ENCODE results near the gene GAP43. TPM values are rescaled to one million over a fixed set of nuclear protein-coding genes. Genes with fewer than 3 reads are reported as not detected.

Gene GAP43
- total RNA-seq, 1 donor from 2014 or later: 2.6 TPM

- intact Hi-C loops (cut with DNase I): no loop called here
These were observed 2.7 kb downstream of the GAP43 start for GRCh38 chr3:115626006-115626409.

GRCh38 chr3:115626721-115627120 is 3.4 kb downstream of the GAP43 start:
- no peak for DNase-seq (ENCODE audit: low spot score)
- intact Hi-C loops (cut with DNase I): no loop called here

More at GRCh38 chr3:115626006-115626409, 2.7 kb downstream of the GAP43 start:
- DNase-seq (ENCODE audit: low spot score): no peak

GRCh38 chr3:115627180-115628074 is 4.1 kb downstream of the GAP43 start:
- intact Hi-C loops (cut with DNase I): no loop called here
- no peak for DNase-seq (ENCODE audit: low spot score)

DNA sequence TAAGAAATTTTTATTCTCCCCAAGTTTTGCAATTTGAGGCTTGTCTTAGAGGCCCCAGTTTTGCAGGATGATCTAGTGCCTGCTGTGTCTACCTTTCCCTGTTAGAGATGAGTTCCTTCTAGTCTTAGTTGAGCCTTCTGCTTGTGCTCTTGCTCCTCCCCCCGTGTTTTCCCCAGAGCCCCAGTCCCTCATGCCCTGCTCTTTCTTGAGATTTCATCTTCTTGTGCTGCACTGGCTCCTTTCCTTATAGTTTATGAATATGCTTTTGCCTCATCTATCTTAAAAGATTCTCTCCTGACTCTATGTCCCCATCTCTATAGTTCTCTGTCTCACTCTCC is 4.7 kb downstream of the GAP43 start:
- no peak for DNase-seq (ENCODE audit: low spot score)
- intact Hi-C loops (cut with DNase I): no loop called here

GRCh38 chr3:115630850-115631249 is 7.5 kb downstream of the GAP43 start:
- intact Hi-C loops (cut with DNase I): no loop called here
- DNase-seq (ENCODE audit: low spot score): no peak

DNA sequence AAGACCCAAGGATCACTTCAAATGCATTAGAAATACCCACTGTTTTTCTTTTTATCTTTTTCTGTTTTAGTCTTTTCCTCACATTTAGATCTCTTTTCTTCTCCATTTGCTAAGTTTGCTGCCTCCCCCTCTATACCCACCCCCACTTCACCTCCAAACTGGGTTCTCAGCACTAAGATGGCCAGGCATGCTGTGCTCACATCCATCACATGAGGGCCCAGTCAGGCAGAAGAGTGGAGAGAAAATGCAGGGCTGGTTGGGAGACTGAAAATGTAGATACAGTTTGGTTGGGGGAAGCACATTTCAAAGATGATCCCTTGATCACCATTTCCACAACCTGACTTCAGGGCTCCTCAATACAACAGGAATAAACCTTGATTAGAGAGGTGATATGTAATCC is 8.7 kb downstream of the GAP43 start:
- intact Hi-C loops (cut with DNase I): no loop called here

DNA sequence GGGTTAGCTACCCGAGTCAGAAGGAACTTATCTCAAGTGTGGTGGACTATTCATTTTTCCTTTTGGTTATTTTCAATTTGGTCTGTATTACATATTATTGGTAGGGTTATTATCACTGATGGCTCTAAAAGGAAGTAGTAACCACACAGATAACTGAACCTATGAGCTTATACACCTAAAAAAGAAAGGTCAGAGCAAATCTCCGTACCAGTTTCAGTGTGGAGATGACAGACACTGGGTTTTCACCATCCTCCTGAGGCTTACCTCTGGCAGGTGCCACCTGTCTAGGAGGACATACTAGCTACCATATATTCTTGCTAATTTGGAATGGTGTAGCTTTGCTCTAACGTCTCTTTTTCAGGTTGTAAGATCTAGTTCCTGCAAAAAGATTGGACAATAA is 10.2 kb downstream of the GAP43 start:
- intact Hi-C loops (cut with DNase I): no loop called here
- DNase-seq (ENCODE audit: low spot score): no peak

More for the DNA sequence above, 8.7 kb downstream of the GAP43 start:
- DNase-seq (ENCODE audit: low spot score): no peak

DNA sequence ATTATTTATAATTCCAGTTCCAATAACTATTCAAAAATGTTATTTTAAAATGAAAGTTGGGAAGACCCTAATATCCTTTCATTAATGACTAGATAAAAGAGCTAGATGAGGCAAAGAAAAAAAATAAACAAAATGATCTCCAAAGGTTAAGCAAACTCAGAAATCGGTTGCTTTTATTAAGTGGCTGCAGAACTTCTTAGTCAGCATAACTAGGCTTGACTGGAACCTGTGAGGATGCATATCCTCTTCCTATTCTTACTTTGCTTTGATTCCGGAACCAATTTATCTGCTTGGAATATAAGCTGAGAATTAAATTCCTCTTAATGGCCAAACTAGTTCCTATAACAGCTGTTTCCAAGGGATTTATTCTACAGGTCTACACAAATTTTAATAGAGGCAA is 10.7 kb downstream of the GAP43 start:
- intact Hi-C loops (cut with DNase I): no loop called here
- no peak for DNase-seq (ENCODE audit: low spot score)

DNA sequence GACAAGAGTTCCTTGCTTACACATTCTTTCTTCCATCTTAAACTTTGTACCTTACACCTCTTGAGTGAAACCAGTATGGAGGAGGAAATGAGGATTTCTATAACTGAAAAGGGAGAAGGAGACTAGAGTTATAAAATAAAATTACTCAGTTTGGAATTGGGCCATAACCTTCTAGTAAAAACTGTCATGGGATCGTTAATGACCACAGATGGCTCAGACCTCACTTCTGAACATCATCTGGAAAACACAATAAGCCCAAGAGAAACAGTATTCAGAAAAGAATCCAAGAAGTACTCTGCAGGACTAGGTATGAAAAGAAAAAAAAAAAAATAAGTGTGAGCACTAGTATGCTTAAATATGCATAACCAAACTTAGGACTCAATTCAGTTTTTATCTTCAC is 12.1 kb downstream of the GAP43 start:
- DNase-seq (ENCODE audit: low spot score): no peak
- intact Hi-C loops (cut with DNase I): no loop called here

DNA sequence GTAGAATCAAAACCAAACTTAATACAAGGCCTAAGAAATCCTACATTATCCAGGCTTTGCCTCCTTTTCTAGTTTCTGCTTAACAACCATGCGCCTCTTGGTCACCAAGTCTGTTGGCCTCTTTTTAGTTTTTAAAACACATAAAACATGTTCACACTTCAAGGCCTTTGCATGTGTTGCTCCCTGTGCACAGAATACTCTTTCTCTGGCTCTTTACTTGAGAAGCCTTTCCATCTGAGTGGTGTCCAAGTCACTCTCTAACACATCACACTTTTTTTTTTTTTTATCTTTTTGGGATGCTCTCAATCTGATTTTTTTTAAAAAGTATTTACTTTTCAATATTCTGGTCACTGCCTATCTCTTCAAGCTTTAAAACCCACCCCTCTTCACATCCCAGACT is 14.9 kb downstream of the GAP43 start:
- intact Hi-C loops (cut with DNase I): no loop called here
- DNase-seq (ENCODE audit: low spot score): no peak

GRCh38 chr3:115638991-115639390 is 15.7 kb downstream of the GAP43 start:
- DNase-seq (ENCODE audit: low spot score): no peak
- intact Hi-C loops (cut with DNase I): no loop called here

DNA sequence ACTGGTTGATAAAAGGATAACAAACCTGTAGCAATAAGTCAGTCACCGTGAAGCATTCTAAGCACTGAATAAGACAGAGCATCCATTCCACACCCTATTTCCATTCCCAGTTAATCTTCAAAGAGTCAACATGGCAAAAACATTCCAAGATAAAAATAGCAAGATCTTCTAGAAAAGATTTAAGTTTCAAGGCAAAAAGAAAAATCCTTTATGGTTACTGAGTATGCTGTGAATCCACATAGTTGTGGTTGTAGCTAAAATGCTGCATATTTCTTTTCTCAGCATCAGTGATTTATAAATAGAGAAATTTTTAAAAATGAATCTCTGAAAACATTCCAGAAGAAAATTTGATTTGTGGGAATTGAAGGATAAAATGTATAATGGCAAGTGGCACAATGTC is 21.1 kb downstream of the GAP43 start:
- no peak for DNase-seq (ENCODE audit: low spot score)
- intact Hi-C loops (cut with DNase I): no loop called here

GRCh38 chr3:115646027-115646690 is 22.8 kb downstream of the GAP43 start:
- intact Hi-C loops (cut with DNase I): no loop called here
- no peak for DNase-seq (ENCODE audit: low spot score)

GRCh38 chr3:115648559-115648958 is 25.2 kb downstream of the GAP43 start:
- intact Hi-C loops (cut with DNase I): no loop called here
- DNase-seq (ENCODE audit: low spot score): no peak

DNA sequence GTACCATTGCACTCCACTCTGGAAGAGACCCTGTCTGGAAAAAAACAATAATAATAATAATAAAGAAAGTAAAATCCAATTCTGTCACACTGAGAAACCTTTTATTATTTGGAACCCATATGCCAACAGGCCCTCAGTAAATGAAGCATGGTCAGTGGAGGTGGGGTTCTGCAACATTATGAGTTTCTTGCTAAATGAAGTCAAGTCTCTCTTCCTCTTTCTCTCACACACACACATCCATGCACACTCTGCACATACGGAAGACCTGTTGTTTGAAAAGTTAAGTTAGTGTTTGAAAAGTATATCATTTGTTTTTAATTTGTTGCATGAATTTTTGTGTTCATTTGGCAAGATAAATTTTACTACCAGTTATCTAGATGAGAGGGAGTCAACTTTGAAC is 27.8 kb downstream of the GAP43 start:
- intact Hi-C loops (cut with DNase I): no loop called here
- DNase-seq (ENCODE audit: low spot score): no peak

- intact Hi-C loops (cut with DNase I): no loop called here
- DNase-seq (ENCODE audit: low spot score): no peak
These were observed 28.3 kb downstream of the GAP43 start for GRCh38 chr3:115651599-115651998.

DNA sequence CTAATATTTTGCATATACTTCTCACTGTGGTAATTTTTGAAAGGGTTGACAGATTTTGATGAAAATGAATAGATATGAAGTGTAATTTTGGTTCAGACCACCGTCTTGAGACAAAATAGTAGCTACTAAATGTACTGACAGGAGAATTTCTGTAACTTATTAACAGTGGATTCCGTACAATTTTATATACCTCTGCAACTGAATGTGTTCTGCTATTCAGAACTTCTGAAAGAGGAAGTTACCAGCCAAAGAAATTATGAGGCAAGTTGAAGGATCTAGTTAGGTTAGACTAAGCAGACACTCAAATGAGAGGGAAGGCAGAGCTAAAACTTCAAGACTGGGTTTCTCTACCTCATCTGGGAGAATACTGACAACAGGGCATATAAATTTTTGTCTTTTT is 29.4 kb downstream of the GAP43 start:
- DNase-seq (ENCODE audit: low spot score): no peak
- intact Hi-C loops (cut with DNase I): no loop called here

DNA sequence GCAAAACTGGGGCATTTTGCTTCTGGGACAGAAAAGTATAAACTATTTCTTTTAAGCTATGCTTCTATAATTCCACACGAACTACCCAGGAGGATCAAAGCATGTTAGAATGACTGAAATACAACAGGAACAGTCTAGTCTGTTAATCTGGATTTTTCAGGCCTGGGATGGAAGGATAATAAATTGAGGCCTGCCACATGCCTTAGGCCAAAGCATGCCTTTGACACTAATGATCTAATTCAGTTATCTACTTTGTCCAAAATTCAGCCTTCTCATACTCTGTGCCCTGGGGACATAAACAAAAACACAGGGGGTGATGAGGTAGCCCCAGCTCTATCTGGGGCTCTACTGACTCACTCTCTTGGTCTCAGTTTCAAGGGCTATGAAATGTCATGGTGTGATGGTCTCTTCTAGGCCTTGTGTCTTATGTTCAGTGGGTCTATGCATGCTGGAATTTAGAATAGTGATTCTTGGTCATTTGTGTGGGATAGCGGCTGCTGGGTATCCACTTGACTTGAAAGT is 32.5 kb downstream of the GAP43 start:
- no peak for DNase-seq (ENCODE audit: low spot score)
- intact Hi-C loops (cut with DNase I): loop anchor here (5.0 kb wide), 3 partner anchors 126 to 1274 kb away; no protein-coding TSS in a partner anchor

GRCh38 chr3:115657168-115657567 is 33.9 kb downstream of the GAP43 start:
- no peak for DNase-seq (ENCODE audit: low spot score)
- intact Hi-C loops (cut with DNase I): loop anchor here (5.0 kb wide), 3 partner anchors 125 to 1275 kb away; no protein-coding TSS in a partner anchor

DNA sequence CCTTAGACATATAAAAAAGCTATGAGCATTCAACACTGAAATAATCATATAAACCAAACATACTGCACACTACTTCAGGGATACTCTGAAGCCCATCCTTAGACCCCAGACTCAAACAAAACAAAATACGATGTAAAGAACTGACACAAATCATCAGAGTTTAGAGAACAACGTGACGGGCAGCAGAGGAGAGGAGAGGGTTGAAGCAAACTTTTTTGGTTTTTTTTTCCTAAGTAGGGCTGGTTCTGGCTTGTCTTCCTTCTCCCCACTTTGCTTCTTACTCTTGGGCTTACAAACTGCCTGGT is 34.7 kb downstream of the GAP43 start:
- DNase-seq (ENCODE audit: low spot score): no peak
- intact Hi-C loops (cut with DNase I): loop anchor here (5.0 kb wide), 3 partner anchors 124 to 1276 kb away; no protein-coding TSS in a partner anchor
